ENCODE measurements around the gene ZNF444. TPM values are rescaled to one million over a fixed set of nuclear protein-coding genes. Genes with fewer than 3 reads are reported as not detected.
A peak's percentile ranks its signal among the peaks of the same experiment; 100 is the strongest.

Gene ZNF444
- total and polyA plus RNA-seq, 2 of the 8 experiments (the other 6 are each of a cell fraction or from before 2014, with no cell fraction given) = 49.5 to 54.5 TPM

GRCh38 chr19:56117376-56117884 lies 23.7 kb upstream of the ZNF444 start:
- peak overlapping the region in 1 of 4 experiments; percentile 18; a peak in 1 of 7 replicates for H3K9ac ChIP-seq (replicated peaks in 1 of 4; ENCODE audit: extremely low read depth in 1 of 4, low read depth in 3 of 4, low read length in 3 of 4)
- no peak overlapping the region; a peak in 1 of 4 replicates for H3K4me2 ChIP-seq (ENCODE audit: insufficient read depth in 1 of 2, low read depth in 2 of 2, low read length in 2 of 2)
- H2BK20ac ChIP-seq (ENCODE audit: low read length) = no peak overlapping the region
- H4K20me1 ChIP-seq (replicated peaks in 1 of 2; ENCODE audit: control insufficient read depth in 1 of 2, insufficient read depth in 2 of 2, low read length in 2 of 2) = peaks cover 36 to 41% of the 10 kb centered on the region in 2 experiments
- H2BK120ac ChIP-seq (replicated peaks; ENCODE audit: low read depth, low read length) = no peak overlapping the region
- ChIA-PET POLR2A (ENCODE audit: partially characterized antibody) (interaction anchor here (1.0 to 7.0 kb wide), 6 partner anchors 10 to 36 kb away, joined by 3 to 51 read pairs (median 4); no protein-coding TSS in a partner anchor), CTCF (ENCODE audit: partially characterized antibody) (no interaction called here)
- H4K5ac ChIP-seq (ENCODE audit: insufficient read length, low read depth, low read length) = no peak overlapping the region
- no peak overlapping the region for H3K27ac ChIP-seq (ENCODE audit: low read depth, low read length)
- no peak overlapping the region for H4K91ac ChIP-seq (replicated peaks; ENCODE audit: insufficient read length, low read length)
- FAIRE-seq (no peak), DNase-seq (ENCODE audit: low read depth in 1 of 2, low spot score in 2 of 2) (no peak)
- H3K79me1 ChIP-seq (ENCODE audit: low read depth, low read length) = peaks cover 17% of the 10 kb centered on the region
- H3K56ac ChIP-seq (replicated peaks; ENCODE audit: insufficient read length, low read depth, low read length) = no peak overlapping the region
- H3K27me3 ChIP-seq (replicated peaks in 1 of 4; ENCODE audit: control insufficient read depth in 3 of 4, extremely low read depth in 1 of 4, insufficient read depth in 3 of 4, low read length in 3 of 4) = no peaks in the 10 kb centered on the region
- H3K9me3 ChIP-seq (ENCODE audit: insufficient read depth in 2 of 2, low read depth in 1 of 2, low read length in 1 of 2) = no peaks in the 10 kb centered on the region
- H3K18ac ChIP-seq (ENCODE audit: extremely low read depth, low read length) = no peak overlapping the region
- 91% methylated on average over 14 of the region's 14 CpGs; no CpG with 5 or more reads in 1 of the 2 experiments for WGBS, 2 experiments (ENCODE audit: extremely low coverage in 1 of 2, insufficient coverage in 1 of 2, insufficient read length in 1 of 2, insufficient replicate concordance in 2 of 2, low coverage in 1 of 2, low lambda C conversion rate in 2 of 2, missing lambda C conversion rate in 1 of 2)
- H3K4ac ChIP-seq (replicated peaks; ENCODE audit: insufficient read length, low read depth, low read length) = no peak overlapping the region
- H2AK5ac ChIP-seq (ENCODE audit: low read depth, low read length) = 0 out of 2 replicates have a peak overlapping the region, but pooled peaks have one; percentile 24
- H3K23ac ChIP-seq (ENCODE audit: insufficient read length) = no peak overlapping the region
- no peak overlapping the region for H2BK12ac ChIP-seq (ENCODE audit: low read depth, low read length)
- H2AFZ ChIP-seq (ENCODE audit: low read length) = no peak overlapping the region
- no peak overlapping the region for H2BK15ac ChIP-seq (ENCODE audit: low read length)
- H3K23me2 ChIP-seq (ENCODE audit: low read depth, low read length) = peaks cover 8% of the 10 kb centered on the region
- H3K4me1 ChIP-seq (replicated peaks in 1 of 4; ENCODE audit: control insufficient read depth in 3 of 4, insufficient read depth in 4 of 4, low read length in 3 of 4) = peaks cover 6 to 35% (median 26%) of the 10 kb centered on the region in 4 experiments
- no peak overlapping the region for H3K4me3 ChIP-seq (ENCODE audit: extremely low read depth in 1 of 4, insufficient read depth in 2 of 4, low read depth in 3 of 4, low read length in 4 of 4)
- peak overlapping the region; percentile 16; the same call in 1 of the 2 replicates for H4K8ac ChIP-seq (ENCODE audit: extremely low read depth, insufficient read depth, low read length)
- peaks cover 65 to 81% of the 10 kb centered on the region in 2 experiments for H3K79me2 ChIP-seq (ENCODE audit: control insufficient read depth in 1 of 2, insufficient read depth in 2 of 2, low read length in 2 of 2)
- no peak overlapping the region for H2BK5ac ChIP-seq (ENCODE audit: low read depth, low read length)
- H3K14ac ChIP-seq (ENCODE audit: insufficient read length) = no peak overlapping the region
- 0 out of 8 replicates have a peak, but pooled peaks cover 0 to 3% (median under 1%) of the 10 kb centered on the region in 4 experiments for H3K36me3 ChIP-seq (ENCODE audit: control insufficient read depth in 2 of 4, insufficient read depth in 4 of 4, low read length in 3 of 4)
- TF ChIP-seq EGR1 (IDR thresholded peaks at IDR 0.05; ENCODE audit: borderline replicate concordance, low read depth, low read length) (no peak), BCL11A (IDR thresholded peaks at IDR 0.05; ENCODE audit: low read depth in 2 of 2, low read length in 2 of 2) (no peak), ZNF274 (IDR thresholded peaks at IDR 0.05; ENCODE audit: borderline replicate concordance, extremely low read depth, low read length) (no peak), SUZ12 (IDR thresholded peaks at IDR 0.05; ENCODE audit: low read length) (no peak), KDM1A (IDR thresholded peaks at IDR 0.05; ENCODE audit: borderline replicate concordance, low read length) (no peak), USF2 (IDR thresholded peaks at IDR 0.05; ENCODE audit: low read length) (no peak), MAFK (IDR thresholded peaks at IDR 0.05; ENCODE audit: low read depth, low read length) (no peak), SP1 (IDR thresholded peaks at IDR 0.05; ENCODE audit: low read depth, low read length) (no peak), YY1 (IDR thresholded peaks at IDR 0.05; ENCODE audit: low read depth, low read length) (no peak), TEAD4 (IDR thresholded peaks at IDR 0.05; ENCODE audit: low read depth, low read length) (no peak), ASH2L (IDR thresholded peaks at IDR 0.05; ENCODE audit: low read length) (no peak), TBP (IDR thresholded peaks at IDR 0.05; ENCODE audit: low read depth, low read length) (no peak)

Data from H1 (cell line).